ENCODE results near the gene BCDIN3D.
A peak's percentile ranks its signal among the peaks of the same experiment; 100 is the strongest.

BCDIN3D gene

GRCh38 chr12:49878021-49878420, 35.1 kb upstream of the BCDIN3D start:
- no peaks in the 10 kb centered on the region for H3K9me3 ChIP-seq
- H3K4me1 ChIP-seq = peaks cover 33% of the 10 kb centered on the region
- no peaks in the 10 kb centered on the region for H3K27me3 ChIP-seq
- H3K36me3 ChIP-seq = no peaks in the 10 kb centered on the region; the same call in none of the 2 replicates
- TF ChIP-seq CTCF (IDR thresholded peaks at IDR 0.05; ENCODE audit: low read depth, low read length) = no peak
- DNase-seq = no peak
- no peak overlapping the region for H3K4me3 ChIP-seq (ENCODE audit: low read depth, low read length)

GRCh38 chr12:49877066-49877465, 34.2 kb upstream of the BCDIN3D start:
- peaks cover 36% of the 10 kb centered on the region for H3K4me1 ChIP-seq
- no peak overlapping the region for H3K4me3 ChIP-seq (ENCODE audit: low read depth, low read length)
- H3K9me3 ChIP-seq = no peaks in the 10 kb centered on the region
- no peaks in the 10 kb centered on the region; the same call in none of the 2 replicates for H3K36me3 ChIP-seq
- H3K27me3 ChIP-seq = no peaks in the 10 kb centered on the region
- no peak for TF ChIP-seq CTCF (IDR thresholded peaks at IDR 0.05; ENCODE audit: low read depth, low read length)
- DNase-seq = no peak

GRCh38 chr12:49876070-49876469, 33.2 kb upstream of the BCDIN3D start:
- Histone ChIP-seq H3K36me3 (no peaks in the 10 kb centered on the region; the same call in none of the 2 replicates), H3K4me3 (ENCODE audit: low read depth, low read length) (no peak overlapping the region), H3K27me3 (no peaks in the 10 kb centered on the region), H3K9me3 (no peaks in the 10 kb centered on the region), H3K4me1 (peaks cover 34% of the 10 kb centered on the region)
- no peak for TF ChIP-seq CTCF (IDR thresholded peaks at IDR 0.05; ENCODE audit: low read depth, low read length)
- DNase-seq = no peak

- H3K27me3 ChIP-seq = no peaks in the 10 kb centered on the region
- H3K4me3 ChIP-seq (ENCODE audit: low read depth, low read length) = no peak overlapping the region
- no peak for TF ChIP-seq CTCF (IDR thresholded peaks at IDR 0.05; ENCODE audit: low read depth, low read length)
- no peak for DNase-seq
- H3K9me3 ChIP-seq = no peaks in the 10 kb centered on the region
- no peaks in the 10 kb centered on the region; the same call in none of the 2 replicates for H3K36me3 ChIP-seq
- peaks cover 42% of the 10 kb centered on the region for H3K4me1 ChIP-seq
These were observed 32.3 kb upstream of the BCDIN3D start for GRCh38 chr12:49875115-49875720.

GRCh38 chr12:49874142-49874897, 31.4 kb upstream of the BCDIN3D start:
- Histone ChIP-seq H3K36me3 (no peaks in the 10 kb centered on the region; the same call in none of the 2 replicates), H3K27me3 (no peaks in the 10 kb centered on the region), H3K4me3 (ENCODE audit: low read depth, low read length) (no peak overlapping the region), H3K4me1 (peaks cover 50% of the 10 kb centered on the region), H3K9me3 (no peaks in the 10 kb centered on the region)
- DNase-seq = peak; percentile 11
- no peak for TF ChIP-seq CTCF (IDR thresholded peaks at IDR 0.05; ENCODE audit: low read depth, low read length)

Data from BE2C (cell line).